ENCODE measurements around the gene CHMP4A.

Gene CHMP4A

GRCh38 chr14:24255931-24256711 is 42.8 kb upstream of the CHMP4A start:
- H3K27me3 ChIP-seq (ENCODE audit: low read length): no peaks in the 10 kb centered on the region
- H3K36me3 ChIP-seq (ENCODE audit: low read length): no peaks in the 10 kb centered on the region
- TF ChIP-seq EZH2phosphoT487 (conservative IDR thresholded peaks at IDR 0.05; ENCODE audit: low read length): no peak
- TF ChIP-seq, protein P1, sequence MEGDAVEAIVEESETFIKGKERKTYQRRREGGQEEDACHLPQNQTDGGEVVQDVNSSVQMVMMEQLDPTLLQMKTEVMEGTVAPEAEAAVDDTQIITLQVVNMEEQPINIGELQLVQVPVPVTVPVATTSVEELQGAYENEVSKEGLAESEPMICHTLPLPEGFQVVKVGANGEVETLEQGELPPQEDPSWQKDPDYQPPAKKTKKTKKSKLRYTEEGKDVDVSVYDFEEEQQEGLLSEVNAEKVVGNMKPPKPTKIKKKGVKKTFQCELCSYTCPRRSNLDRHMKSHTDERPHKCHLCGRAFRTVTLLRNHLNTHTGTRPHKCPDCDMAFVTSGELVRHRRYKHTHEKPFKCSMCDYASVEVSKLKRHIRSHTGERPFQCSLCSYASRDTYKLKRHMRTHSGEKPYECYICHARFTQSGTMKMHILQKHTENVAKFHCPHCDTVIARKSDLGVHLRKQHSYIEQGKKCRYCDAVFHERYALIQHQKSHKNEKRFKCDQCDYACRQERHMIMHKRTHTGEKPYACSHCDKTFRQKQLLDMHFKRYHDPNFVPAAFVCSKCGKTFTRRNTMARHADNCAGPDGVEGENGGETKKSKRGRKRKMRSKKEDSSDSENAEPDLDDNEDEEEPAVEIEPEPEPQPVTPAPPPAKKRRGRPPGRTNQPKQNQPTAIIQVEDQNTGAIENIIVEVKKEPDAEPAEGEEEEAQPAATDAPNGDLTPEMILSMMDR (IDR thresholded peaks at IDR 0.05; ENCODE audit: insufficient read depth, low read length, poor library complexity, severe bottlenecking): no peak
- no peaks in the 10 kb centered on the region for H3K9me3 ChIP-seq (ENCODE audit: insufficient read depth, low read length)
- no peaks in the 10 kb centered on the region for H4K20me1 ChIP-seq (ENCODE audit: low read depth, low read length)
- H3K79me2 ChIP-seq (ENCODE audit: insufficient read depth, low read length): no peaks in the 10 kb centered on the region
- no peaks in the 10 kb centered on the region for H3F3A ChIP-seq (ENCODE audit: insufficient read depth)
- H3K27ac ChIP-seq (ENCODE audit: low read depth, low read length): no peak overlapping the region
- H3K9ac ChIP-seq (ENCODE audit: low read length): no peak overlapping the region
- no peaks in the 10 kb centered on the region for H3K9me2 ChIP-seq (replicated peaks; ENCODE audit: insufficient read depth, low read length)
- no peak overlapping the region for H3K4me2 ChIP-seq (ENCODE audit: low read depth, low read length, poor library complexity, severe bottlenecking)
- H3K4me3 ChIP-seq (ENCODE audit: insufficient read depth, low read length, poor library complexity, severe bottlenecking): no peak overlapping the region
- H2AFZ ChIP-seq (ENCODE audit: low read depth, low read length, severe bottlenecking): no peak overlapping the region

GRCh38 chr14:24255438-24255837 is 42.1 kb upstream of the CHMP4A start:
- no peaks in the 10 kb centered on the region for H3K9me3 ChIP-seq (ENCODE audit: insufficient read depth, low read length)
- no peaks in the 10 kb centered on the region for H3K9me2 ChIP-seq (replicated peaks; ENCODE audit: insufficient read depth, low read length)
- no peak overlapping the region for H3K27ac ChIP-seq (ENCODE audit: low read depth, low read length)
- no peaks in the 10 kb centered on the region for H3F3A ChIP-seq (ENCODE audit: insufficient read depth)
- no peak overlapping the region for H3K4me3 ChIP-seq (ENCODE audit: insufficient read depth, low read length, poor library complexity, severe bottlenecking)
- no peaks in the 10 kb centered on the region for H3K36me3 ChIP-seq (ENCODE audit: low read length)
- no peak overlapping the region for H3K9ac ChIP-seq (ENCODE audit: low read length)
- H2AFZ ChIP-seq (ENCODE audit: low read depth, low read length, severe bottlenecking): no peak overlapping the region
- no peaks in the 10 kb centered on the region for H3K79me2 ChIP-seq (ENCODE audit: insufficient read depth, low read length)
- no peak overlapping the region for H3K4me2 ChIP-seq (ENCODE audit: low read depth, low read length, poor library complexity, severe bottlenecking)
- no peak for TF ChIP-seq EZH2phosphoT487 (conservative IDR thresholded peaks at IDR 0.05; ENCODE audit: low read length)
- TF ChIP-seq, protein P1 (IDR thresholded peaks at IDR 0.05; ENCODE audit: insufficient read depth, low read length, poor library complexity, severe bottlenecking): no peak
- no peaks in the 10 kb centered on the region for H3K27me3 ChIP-seq (ENCODE audit: low read length)
- no peaks in the 10 kb centered on the region for H4K20me1 ChIP-seq (ENCODE audit: low read depth, low read length)

DNA sequence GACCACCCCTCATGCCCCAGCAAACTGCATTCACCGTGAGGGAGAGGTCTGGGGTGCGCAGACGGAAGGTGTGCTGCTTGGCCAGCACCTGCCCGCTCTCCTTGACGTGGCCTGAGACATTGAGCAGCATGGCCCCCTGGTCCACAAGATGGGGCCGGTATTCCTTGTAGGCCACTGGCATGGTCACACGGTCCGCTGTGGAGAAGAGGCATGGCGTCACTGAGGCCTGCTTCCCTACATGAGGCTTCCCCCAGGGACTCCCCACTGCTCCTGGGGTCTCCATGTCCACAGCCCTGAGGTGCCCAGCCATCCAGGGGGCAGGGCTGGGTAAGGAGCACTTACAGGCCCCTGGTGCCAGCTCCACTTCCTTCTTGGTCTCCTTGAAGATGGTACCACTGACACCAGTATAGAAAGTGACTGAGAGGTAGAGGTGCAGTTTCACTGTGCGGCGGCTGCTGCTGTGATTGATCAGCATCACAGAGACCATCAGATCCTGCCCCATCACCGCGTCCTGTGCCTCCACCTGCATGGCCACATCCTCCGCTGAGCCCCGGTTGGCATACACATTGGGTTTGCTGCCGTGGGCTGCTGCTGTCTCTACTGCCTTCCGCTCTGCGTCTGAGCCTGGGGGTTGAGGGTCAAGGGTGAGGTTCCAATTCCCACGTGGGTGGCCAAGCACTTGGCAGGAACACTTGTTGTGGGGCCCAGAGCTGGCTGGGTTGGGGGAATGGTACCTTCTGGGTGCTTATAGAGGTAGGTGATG is 41.5 kb upstream of the CHMP4A start:
- no peaks in the 10 kb centered on the region for H3K79me2 ChIP-seq (ENCODE audit: insufficient read depth, low read length)
- H3K27ac ChIP-seq (ENCODE audit: low read depth, low read length): no peak overlapping the region
- no peaks in the 10 kb centered on the region for H3F3A ChIP-seq (ENCODE audit: insufficient read depth)
- TF ChIP-seq EZH2phosphoT487 (conservative IDR thresholded peaks at IDR 0.05; ENCODE audit: low read length): no peak
- TF ChIP-seq, protein P1 (IDR thresholded peaks at IDR 0.05; ENCODE audit: insufficient read depth, low read length, poor library complexity, severe bottlenecking): no peak
- no peaks in the 10 kb centered on the region for H4K20me1 ChIP-seq (ENCODE audit: low read depth, low read length)
- no peaks in the 10 kb centered on the region for H3K9me3 ChIP-seq (ENCODE audit: insufficient read depth, low read length)
- no peaks in the 10 kb centered on the region for H3K36me3 ChIP-seq (ENCODE audit: low read length)
- H3K4me2 ChIP-seq (ENCODE audit: low read depth, low read length, poor library complexity, severe bottlenecking): no peak overlapping the region
- no peaks in the 10 kb centered on the region for H3K27me3 ChIP-seq (ENCODE audit: low read length)
- no peaks in the 10 kb centered on the region for H3K9me2 ChIP-seq (replicated peaks; ENCODE audit: insufficient read depth, low read length)
- no peak overlapping the region for H3K9ac ChIP-seq (ENCODE audit: low read length)
- H3K4me3 ChIP-seq (ENCODE audit: insufficient read depth, low read length, poor library complexity, severe bottlenecking): no peak overlapping the region
- H2AFZ ChIP-seq (ENCODE audit: low read depth, low read length, severe bottlenecking): no peak overlapping the region
